WERI-Rb-1 (cell line): ENCODE measurements around the gene MFAP2.

Experiments
- DNase-seq: peaks from one replicate; pipeline ENCODE4 v3.0.0-alpha.2; 2020
- H3K27ac ChIP-seq: fragments of 250-450 bp; sonication (Bioruptor Pico); 2 replicates; pipeline ENCODE4 v1.5.1; 2020; ENCODE audit warnings: mild to moderate bottlenecking, moderate library complexity
- H3K27me3 ChIP-seq: fragments of 250-450 bp; sonication (Bioruptor Pico); 2 replicates; pipeline ENCODE4 v1.5.1; 2021; ENCODE audit warnings: mild to moderate bottlenecking, low read depth, moderate library complexity; ENCODE audit not compliant: insufficient read depth, severe bottlenecking
- H3K36me3 ChIP-seq: fragments of 250-450 bp; sonication (Bioruptor Pico); 2 replicates; pipeline ENCODE4 v1.5.1; 2020; ENCODE audit warnings: mild to moderate bottlenecking, moderate library complexity
- H3K4me3 ChIP-seq: 2 replicates; pipeline ENCODE4 v1.5.1; 2011; ENCODE audit warnings: low read depth, mild to moderate bottlenecking, control low read depth, low read length
- H3K9me3 ChIP-seq: fragments of 250-450 bp; sonication (Bioruptor Pico); 2 replicates; pipeline ENCODE4 v1.5.1; 2021; ENCODE audit warnings: mild to moderate bottlenecking, moderate library complexity; ENCODE audit not compliant: severe bottlenecking
- TF ChIP-seq, protein P1 (sequence below): IDR thresholded peaks from 2 replicates; pipeline ENCODE4 v1.5.1; 2011; ENCODE audit warnings: low read depth, mild to moderate bottlenecking, control low read depth, inconsistent platforms, low read length

The MFAP2 gene

DNA sequence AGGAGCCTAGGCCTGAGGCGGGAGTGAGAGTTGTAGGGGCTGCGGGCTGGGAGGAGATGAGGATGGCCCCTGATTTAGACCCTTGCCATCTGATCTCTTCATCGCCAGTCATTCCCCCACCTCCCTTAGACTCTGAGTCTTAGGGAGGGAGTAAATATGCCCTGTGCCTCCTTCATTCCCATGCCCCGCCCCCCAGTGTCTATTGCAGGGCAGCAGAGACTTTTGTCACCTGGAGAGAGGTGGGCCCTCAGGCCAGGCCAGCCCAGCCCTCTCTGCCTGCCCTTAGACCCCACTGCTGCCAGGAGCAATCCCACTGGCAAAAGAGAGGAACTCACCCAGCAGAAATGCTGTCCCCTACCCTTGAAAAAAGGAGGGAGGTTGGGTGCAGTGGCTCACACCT is 3.2 kb upstream of the MFAP2 start:
- TF ChIP-seq, protein P1, sequence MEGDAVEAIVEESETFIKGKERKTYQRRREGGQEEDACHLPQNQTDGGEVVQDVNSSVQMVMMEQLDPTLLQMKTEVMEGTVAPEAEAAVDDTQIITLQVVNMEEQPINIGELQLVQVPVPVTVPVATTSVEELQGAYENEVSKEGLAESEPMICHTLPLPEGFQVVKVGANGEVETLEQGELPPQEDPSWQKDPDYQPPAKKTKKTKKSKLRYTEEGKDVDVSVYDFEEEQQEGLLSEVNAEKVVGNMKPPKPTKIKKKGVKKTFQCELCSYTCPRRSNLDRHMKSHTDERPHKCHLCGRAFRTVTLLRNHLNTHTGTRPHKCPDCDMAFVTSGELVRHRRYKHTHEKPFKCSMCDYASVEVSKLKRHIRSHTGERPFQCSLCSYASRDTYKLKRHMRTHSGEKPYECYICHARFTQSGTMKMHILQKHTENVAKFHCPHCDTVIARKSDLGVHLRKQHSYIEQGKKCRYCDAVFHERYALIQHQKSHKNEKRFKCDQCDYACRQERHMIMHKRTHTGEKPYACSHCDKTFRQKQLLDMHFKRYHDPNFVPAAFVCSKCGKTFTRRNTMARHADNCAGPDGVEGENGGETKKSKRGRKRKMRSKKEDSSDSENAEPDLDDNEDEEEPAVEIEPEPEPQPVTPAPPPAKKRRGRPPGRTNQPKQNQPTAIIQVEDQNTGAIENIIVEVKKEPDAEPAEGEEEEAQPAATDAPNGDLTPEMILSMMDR: no peak
- Histone ChIP-seq H3K36me3 (peaks cover 14% of the 10 kb centered on the region), H3K4me3 (no peak overlapping the region), H3K27ac (no peak overlapping the region), H3K9me3 (no peaks in the 10 kb centered on the region), H3K27me3 (no peaks in the 10 kb centered on the region)
- DNase-seq: no peak

DNA sequence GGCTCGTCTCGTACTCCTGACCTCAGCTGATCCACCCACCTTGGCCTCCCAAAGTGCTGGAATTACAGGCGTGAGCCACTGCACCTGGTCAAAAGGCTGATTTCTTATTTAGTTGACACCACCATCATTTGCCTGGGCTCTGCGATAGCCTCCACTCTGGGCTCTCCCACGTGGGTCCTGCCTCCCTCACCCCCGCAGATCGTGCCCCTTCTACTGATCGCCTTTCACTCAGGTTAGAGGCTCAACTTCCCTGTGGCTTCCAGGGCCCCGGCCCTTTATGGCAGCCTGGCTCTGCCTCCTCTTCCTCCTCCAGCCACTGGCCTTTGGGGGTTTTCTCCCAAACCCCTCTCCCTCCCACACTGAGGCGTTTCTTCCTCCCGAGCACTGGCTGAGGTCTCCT is 2.5 kb upstream of the MFAP2 start:
- Histone ChIP-seq H3K4me3 (no peak overlapping the region), H3K27me3 (no peaks in the 10 kb centered on the region), H3K36me3 (peaks cover 12% of the 10 kb centered on the region), H3K9me3 (no peaks in the 10 kb centered on the region), H3K27ac (no peak overlapping the region)
- DNase-seq: no peak
- TF ChIP-seq, protein P1: no peak

DNA sequence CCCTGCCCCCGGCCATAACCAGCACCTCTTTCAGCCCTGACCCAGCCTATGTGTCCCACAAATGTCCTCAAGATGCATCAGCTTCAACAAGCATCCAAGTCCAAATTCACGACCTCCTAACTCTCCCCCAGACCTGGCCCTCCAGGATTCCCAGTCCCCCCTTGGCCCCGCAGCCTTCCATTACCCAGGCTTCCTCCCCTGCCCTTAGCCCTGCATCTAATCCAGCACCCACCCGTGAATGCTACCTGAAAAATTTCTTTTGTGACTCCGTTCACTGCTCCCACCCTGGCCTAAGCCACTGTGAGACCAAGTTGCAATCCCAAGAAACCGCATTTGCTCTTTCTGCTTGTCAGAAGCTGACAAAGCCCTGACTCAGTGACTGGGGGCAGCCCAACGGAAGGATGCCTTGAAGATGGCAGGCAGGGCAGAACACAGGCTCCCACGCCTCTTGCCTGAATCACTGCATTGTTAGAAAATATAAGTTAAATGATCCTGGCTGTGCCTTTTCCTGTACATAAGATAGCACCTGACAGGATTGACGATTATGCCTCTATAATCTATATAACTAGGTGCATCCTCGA is 939 bp upstream of the MFAP2 start:
- DNase-seq: no peak
- no peak overlapping the region for H3K27ac ChIP-seq
- no peaks in the 10 kb centered on the region for H3K9me3 ChIP-seq
- H3K27me3 ChIP-seq: no peaks in the 10 kb centered on the region
- H3K36me3 ChIP-seq: peaks cover 7% of the 10 kb centered on the region; the same call in 1 of the 2 replicates
- H3K4me3 ChIP-seq: no peak overlapping the region
- TF ChIP-seq, protein P1: no peak

DNA sequence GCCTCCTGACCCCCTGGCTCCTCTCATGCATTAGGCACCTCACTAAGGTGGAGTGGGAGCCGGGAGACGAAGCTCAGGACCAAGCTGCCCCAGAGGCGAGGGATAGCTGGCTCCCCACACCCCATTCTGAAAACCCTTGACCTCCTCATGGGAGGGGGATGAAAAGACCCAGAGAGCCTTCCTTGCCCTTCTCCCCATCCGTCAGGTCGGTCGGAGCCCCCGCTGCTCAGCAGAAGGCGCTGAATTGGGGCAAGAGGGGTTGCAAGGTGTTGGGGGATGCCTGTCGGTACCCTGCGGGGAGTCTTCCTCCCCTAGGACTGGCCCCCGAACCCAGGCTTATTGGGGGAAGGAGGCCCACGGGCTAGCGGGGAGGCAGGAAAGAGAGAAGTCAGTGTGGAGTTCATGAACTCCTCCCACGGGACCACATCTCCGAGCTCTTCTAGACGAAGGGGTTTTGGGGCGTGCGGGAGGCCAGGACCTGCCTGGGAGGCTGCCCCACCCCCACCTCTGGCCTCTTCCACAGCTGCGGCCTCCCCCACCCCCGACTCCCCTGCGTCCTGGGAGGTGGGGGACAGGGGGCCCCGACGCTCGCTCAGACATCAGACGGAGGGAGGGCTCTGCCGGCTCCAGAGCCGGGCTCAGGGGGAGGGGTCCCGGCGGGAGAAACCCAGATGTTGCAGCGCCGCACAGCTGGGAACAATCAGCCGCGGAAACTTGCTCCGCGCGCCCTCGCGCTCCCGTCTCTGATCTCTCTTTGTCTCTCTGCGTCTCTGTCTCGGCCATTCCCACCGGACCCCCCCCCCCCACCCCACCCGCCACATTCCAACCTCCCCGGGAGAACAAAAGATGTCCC is 719 bp downstream of the MFAP2 start:
- H3K36me3 ChIP-seq: no peaks in the 10 kb centered on the region
- H3K27ac ChIP-seq: no peak overlapping the region
- TF ChIP-seq, protein P1: no peak
- H3K4me3 ChIP-seq: peak overlapping the region; percentile 56
- no peak for DNase-seq
- H3K9me3 ChIP-seq: no peaks in the 10 kb centered on the region
- H3K27me3 ChIP-seq: no peaks in the 10 kb centered on the region

DNA sequence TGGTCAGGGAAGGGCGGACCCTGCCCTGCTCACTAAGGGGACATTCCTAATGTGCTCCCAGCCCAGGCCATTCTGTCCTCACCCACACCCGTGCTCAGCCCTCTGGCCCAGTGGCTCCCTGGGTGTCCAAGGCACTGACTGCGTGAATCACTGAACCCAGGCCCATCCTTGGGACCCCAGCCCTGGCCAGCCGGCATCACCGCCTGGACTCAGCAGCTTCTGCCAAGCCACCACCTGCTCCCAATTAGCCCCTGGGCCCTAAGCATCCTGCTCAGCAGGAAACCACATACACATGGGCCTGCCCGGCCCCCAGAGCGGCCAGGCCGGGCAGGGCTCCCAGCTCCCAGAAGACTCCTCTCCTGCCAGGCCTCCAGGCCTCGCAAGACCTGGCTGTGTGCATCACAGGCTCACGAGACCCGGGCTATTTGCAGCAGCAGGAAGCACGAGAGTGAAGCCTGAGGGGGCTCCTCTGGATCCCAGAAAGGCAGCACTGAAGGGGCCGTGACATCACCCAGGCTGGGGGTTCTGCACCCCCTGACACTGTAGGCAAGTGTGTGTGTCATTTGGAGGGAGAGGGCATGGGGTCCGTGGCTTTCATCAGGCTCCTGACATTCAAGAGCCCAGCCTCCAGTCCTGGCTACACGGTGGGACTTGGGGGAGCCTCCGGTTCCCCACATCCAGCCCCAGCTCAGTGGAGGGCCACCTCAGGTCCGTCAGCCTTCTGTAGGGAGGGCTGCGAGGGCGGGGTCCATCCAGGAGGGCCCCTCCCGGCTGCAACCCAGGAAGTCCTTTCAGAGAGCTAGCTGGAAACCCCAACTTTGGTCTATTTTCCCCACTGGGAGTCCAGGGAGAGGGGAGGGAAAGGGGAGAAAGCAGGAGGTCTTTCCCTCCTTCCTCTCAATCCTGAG is 1.6 kb downstream of the MFAP2 start:
- TF ChIP-seq, protein P1: no peak
- H3K27ac ChIP-seq: no peak overlapping the region
- no peaks in the 10 kb centered on the region for H3K36me3 ChIP-seq
- no peak overlapping the region for H3K4me3 ChIP-seq
- no peaks in the 10 kb centered on the region for H3K9me3 ChIP-seq
- no peaks in the 10 kb centered on the region for H3K27me3 ChIP-seq
- no peak for DNase-seq
